GM18520 (cell line): ENCODE data around the gene EME2.

Experiments used
- ATAC-seq: cut with Tn5 transposase; IDR thresholded peaks from one replicate; pipeline ENCODE4 v1.9.1; 2021; ENCODE audit not compliant: unreplicated experiment

EME2 gene

DNA sequence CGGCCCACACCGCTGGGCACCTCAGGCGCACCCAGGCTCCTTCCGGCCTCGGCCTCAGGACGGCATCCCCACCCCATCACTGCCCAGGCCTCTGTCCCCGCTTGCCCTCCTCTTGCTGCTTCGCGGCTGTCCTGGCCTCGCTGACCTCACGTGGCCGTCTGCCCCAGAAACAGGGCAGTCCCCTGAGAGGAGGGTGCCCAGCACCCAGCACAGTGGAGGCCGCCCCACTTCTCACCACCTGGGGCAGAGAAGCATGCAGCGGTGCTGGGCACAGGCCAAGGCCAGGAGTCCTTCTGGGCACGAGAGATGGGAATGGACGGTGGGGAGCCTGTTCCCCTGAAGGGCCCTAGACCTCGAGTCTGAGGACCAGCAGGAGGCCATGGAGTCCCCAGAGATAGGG lies 45.1 kb downstream of the EME2 start:
- no peak for ATAC-seq

- no peak for ATAC-seq
Observed at GRCh38 chr16:1818204-1818872, 45.7 kb downstream of the EME2 start.

DNA sequence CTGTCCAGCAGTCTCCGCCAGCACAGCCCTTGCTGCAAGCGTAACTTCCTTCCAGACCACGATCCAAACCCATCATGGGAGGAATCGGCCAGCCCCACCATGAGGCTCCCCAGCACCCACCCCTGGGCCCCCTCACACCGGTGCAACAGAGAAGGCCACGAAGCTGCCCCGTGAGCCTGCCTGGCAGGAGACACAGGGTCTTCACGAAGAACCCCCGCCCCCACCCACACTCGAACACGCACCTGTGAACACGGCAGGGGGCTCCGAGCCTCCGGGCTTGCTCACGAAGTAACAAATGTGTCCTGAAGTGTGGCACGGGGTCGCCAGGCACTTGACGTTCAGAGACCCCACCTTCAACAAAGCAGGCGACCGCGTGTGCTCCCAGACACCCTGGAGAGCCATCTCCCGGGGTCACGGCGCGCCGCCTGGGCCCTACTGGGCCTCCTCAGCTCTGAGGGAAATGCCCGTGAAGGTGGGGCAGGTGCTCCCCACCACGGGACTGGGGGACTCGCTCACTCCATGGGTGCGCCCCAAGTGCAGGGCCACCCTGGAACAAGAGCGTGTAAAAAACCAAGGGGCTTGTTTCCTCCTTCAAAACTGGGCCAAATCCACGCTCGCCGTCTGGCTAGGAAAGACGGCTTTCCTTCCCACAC lies 46.4 kb downstream of the EME2 start:
- no peak for ATAC-seq

DNA sequence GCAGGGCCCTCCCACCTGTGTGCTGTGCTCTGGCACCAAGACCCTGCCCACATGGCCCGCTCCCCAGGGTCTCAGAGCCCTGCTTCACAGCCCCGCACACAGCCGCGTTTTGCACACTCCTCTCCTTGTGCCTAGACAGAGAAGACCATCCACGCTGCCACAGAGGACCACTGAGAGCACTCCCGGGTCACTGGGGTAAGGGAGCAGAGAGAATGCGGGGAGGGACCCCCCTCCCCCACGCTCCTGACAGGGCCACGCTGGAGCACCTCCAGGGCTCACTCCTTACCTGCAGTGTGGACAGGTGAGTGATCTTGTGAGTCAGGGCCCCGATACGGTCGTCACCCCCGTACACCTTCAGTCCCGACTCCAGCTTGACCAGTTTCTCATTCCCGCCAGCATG lies 47.0 kb downstream of the EME2 start:
- ATAC-seq, result no peak

DNA sequence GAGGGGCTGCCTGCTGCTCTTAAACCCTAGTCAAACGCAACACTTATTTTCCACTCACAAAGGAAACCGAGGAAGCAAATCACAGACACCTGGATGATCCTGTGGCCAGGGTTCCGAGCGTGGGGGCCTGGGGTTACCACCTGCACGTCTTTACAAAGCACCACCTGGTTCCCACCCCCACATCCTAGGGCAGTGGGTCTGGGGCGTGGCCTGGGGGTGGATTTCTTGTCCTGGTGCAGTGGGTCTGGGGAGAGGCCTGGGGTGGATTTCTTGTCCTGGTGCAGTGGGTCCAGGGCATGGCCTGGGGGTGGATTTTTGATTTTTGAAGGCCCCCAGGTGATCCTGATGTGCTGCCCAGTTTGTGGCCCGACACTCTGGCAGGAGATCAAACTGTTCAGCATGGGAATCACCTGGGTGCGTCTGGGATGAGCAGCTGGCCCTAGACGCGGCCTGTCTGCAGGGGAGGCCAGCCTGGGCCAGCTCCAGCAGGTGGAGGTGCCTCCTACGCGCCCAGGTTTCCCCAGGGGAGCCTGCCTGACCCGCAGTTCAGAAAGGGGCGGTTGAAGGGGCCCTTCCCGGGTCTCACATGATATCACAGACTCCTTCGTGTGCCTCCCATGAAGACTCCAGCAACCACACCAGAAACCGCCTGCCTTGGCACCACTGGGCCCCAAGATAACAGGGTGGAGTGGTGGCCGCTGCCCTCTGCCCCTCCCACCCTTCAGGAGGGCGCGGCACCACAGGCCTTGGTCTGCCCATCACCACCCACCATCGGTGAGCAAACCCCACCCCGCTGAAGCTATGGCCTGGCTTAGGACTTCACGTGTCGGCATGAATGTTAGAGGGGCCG lies 47.7 kb downstream of the EME2 start:
- ATAC-seq, result no peak

DNA sequence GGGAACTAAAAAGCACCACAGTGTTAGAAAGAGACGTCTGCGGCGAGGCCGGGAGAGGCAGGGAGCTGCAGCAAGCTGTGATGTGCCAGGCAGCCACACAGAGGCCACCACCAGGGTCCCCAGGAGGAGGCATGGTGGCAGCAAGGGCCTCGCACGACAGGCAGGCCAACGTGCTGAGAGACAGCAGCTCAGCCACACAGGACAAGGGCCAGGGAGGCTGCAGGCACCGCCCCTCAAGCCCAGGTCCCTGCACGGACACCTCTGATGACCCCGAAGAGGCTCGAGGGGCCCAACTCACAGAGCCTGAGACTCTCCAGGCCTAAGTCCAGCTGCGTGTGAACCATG lies 48.3 kb downstream of the EME2 start:
- ATAC-seq, result no peak

- no peak for ATAC-seq
Observed at GRCh38 chr16:1821861-1822611, 49.4 kb downstream of the EME2 start.

DNA sequence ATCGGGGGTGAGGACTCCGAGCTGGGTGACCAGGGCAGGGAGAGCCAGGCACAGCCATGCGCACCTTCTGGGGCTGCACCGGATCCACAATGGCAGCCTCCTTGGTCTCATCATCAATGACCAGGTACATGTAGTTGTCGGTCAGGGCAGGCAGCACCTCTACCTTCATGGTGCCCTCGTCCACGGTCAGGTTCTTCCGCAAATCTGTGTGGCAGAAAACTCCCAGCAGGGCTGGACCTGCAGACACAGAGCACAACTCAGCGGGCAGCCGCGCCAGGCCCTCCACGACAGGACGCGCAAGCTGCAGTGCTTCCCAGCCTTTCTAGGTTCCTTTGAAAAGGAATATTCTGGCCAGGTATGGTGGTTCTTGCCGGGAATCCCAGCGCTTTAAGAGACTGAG lies 50.2 kb downstream of the EME2 start:
- ATAC-seq, result no peak

DNA sequence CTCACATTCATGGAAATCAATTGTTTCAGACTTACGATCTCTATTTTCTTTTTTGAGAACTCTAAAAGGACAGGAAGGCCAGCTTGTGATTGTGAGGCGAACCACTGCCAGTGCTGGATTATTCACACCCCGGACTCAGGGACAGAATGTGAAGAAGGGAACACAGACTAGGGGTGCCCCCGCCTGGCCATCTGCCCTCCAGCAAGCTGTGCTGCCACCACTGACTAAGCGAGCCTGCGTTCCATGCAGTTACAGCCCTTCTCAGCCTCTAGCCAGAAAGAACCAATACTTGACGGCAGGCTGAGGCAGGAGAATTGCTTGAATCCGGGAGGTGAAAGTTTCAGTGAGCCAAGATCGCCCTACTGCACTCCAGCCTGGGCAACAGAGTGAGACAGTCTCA lies 51.2 kb downstream of the EME2 start:
- no peak for ATAC-seq

DNA sequence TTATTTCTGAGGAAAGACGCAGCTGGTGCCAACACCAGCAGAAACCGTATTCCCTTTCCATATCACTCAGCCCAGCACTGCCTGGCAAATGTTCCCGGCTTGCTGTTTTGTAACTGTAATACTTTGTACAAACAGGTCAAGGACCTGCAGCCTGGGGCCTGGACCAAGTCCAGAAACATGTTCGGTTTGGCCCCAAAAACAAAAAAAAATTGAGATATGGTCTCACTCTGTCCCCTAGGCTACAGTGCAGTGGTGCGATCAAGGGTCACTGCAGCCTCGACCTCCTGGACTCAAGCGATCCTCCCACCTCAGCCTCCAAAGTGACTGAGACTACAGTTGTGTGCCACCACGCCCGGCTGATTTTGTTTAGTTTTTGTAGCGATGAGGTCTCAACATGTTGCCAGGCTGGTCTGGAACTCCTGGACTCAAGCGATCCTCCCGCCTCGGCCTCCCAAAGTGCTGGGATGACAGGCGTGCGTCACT lies 52.8 kb downstream of the EME2 start:
- no peak for ATAC-seq
